Natural killer cell treated with Interleukin-12 subunit alpha and Interleukin-12 subunit beta and Interleukin-15 and Interleukin-18, amount 100 ng/mL, for 72 hours (primary cell): ENCODE results near the gene HS3ST3A1. TPM values are rescaled to one million over a fixed set of nuclear protein-coding genes. Genes with fewer than 3 reads are reported as not detected.

Source experiments
- ATAC-seq, 2 donors: fragments of 150-1000 bp; cut with Tn5 transposase in 1 of 2; sonication (Bioruptor Pico), chemical (Tn5 transposase) in 1 of 2; 2 replicates each; pipeline ENCODE4 v1.10.0; 2021
- DNase-seq: peaks from one replicate; pipeline ENCODE4 v3.0.0; 2022; ENCODE audit warnings: low spot score
- H3K27ac Mint-ChIP-seq, 2 donors: 1 replicate in 1 of 2; 2 replicates in 1 of 2; pipeline ENCODE4 v1.8.0; 2022; ENCODE audit warnings: mixed read lengths in 2 of 2, mild to moderate bottlenecking in 1 of 2, moderate library complexity in 1 of 2
- H3K27me3 Mint-ChIP-seq, 2 donors: 1 replicate in 1 of 2; 2 replicates in 1 of 2; pipeline ENCODE4 v1.8.0; 2022; ENCODE audit warnings: mixed read lengths in 2 of 2
- H3K36me3 Mint-ChIP-seq: one replicate; pipeline ENCODE4 v1.8.0; 2022; ENCODE audit warnings: mixed read lengths
- H3K4me1 Mint-ChIP-seq, 2 donors: 1 replicate in 1 of 2; 2 replicates in 1 of 2; pipeline ENCODE4 v1.8.0; 2022; ENCODE audit warnings: low read depth in 2 of 2, mixed read lengths in 2 of 2, mild to moderate bottlenecking in 1 of 2
- H3K4me3 Mint-ChIP-seq: one replicate; pipeline ENCODE4 v1.8.0; 2022; ENCODE audit warnings: mixed read lengths
- H3K9me3 Mint-ChIP-seq: 2 replicates; pipeline ENCODE4 v1.8.0; 2022; ENCODE audit warnings: mixed read lengths
- total RNA-seq, 2 donors: library from RNA; stranded (reverse); gene quantifications; one replicate each; pipeline ENCODE4 v1.2.3, GENCODE V29; 2022

The HS3ST3A1 gene
- total RNA-seq, 2 donors from 2014 or later = 1.1 to 2.4 TPM

GRCh38 chr17:13531721-13532120, 70.0 kb downstream of the HS3ST3A1 start:
- DNase-seq (no peak), ATAC-seq (no peak)
- no peaks in the 10 kb centered on the region for H3K4me1 Mint-ChIP-seq
- peaks cover 2% of the 10 kb centered on the region for H3K9me3 Mint-ChIP-seq
- peaks cover 12 to 30% of the 10 kb centered on the region in 2 donors for H3K27me3 Mint-ChIP-seq
- no peak overlapping the region for H3K4me3 Mint-ChIP-seq
- H3K27ac Mint-ChIP-seq = no peak overlapping the region
- H3K36me3 Mint-ChIP-seq = no peaks in the 10 kb centered on the region

GRCh38 chr17:13525876-13526275, 75.9 kb downstream of the HS3ST3A1 start:
- Mint-ChIP-seq H3K27ac (no peak overlapping the region), H3K4me1 (no peaks in the 10 kb centered on the region), H3K9me3 (peaks cover 2% of the 10 kb centered on the region), H3K36me3 (no peaks in the 10 kb centered on the region), H3K4me3 (no peak overlapping the region), H3K27me3 (peaks cover 10 to 23% of the 10 kb centered on the region in 2 donors)
- no peak for DNase-seq
- ATAC-seq = no peak

DNA sequence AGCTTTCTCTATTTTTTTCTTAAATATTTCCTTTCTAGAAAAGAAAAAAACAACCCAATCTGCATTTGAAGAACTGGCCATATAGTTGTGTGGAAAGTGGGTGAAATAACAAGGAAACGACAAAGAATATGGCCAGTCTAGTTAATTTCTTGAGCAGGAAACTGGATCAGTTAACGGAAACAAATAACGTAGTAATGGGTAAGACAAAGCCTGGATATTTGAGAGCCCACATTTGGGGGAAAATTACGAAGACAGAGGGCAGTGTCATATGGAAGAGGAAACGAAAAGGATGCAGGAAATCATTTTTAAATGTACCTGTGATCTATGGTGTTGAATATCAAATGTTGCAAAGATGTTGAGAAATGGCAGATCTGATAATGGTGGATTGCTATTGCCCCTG, 78.6 kb downstream of the HS3ST3A1 start:
- no peaks in the 10 kb centered on the region for H3K9me3 Mint-ChIP-seq

DNA sequence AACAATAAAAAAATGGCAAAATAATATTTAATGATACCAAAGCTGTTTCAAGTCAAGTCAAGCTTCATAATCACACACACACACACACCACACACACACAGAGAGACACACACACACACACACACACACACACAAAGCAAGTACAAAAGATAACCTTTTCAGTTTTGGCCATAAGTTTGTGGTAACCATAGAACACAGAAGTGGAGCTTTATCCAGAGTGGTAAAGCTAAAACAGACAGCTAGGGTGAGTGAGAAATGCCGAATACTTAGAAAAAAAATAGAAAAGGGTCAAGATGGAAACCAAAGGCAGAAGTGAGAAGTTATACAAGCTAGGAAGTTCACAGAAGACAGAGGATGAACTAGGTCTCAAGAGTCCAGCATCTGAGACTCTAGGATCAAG, 79.0 kb downstream of the HS3ST3A1 start:
- Mint-ChIP-seq H3K9me3 (no peaks in the 10 kb centered on the region), H3K27ac (no peak overlapping the region)

More for the DNA sequence above, 78.6 kb downstream of the HS3ST3A1 start:
- Mint-ChIP-seq H3K4me3 (no peak overlapping the region), H3K27ac (no peak overlapping the region), H3K4me1 (no peaks in the 10 kb centered on the region), H3K36me3 (no peaks in the 10 kb centered on the region), H3K27me3 (peaks cover 6 to 18% of the 10 kb centered on the region in 2 donors)
- ATAC-seq (no peak), DNase-seq (no peak)

DNA sequence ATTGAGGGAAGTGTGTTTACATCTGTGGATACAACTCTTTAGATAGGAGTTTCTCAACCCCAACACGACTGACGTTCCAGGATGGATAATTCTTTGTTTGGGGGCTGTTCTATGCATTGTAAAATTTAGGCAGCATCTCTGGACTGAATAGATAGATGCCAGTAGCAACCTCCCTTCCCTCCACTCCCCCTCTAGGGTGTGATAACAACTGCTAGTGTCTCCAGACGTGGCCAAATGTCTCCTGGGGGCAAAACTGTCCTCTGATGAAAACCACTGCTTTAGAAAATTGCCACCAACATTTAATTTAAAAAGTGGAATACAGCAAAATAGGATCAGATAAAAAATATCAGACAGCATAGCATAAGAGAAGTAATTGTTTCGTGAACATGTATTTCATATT, 79.9 kb downstream of the HS3ST3A1 start:
- H3K4me1 Mint-ChIP-seq = no peaks in the 10 kb centered on the region
- DNase-seq (no peak), ATAC-seq (no peak)
- no peak overlapping the region for H3K27ac Mint-ChIP-seq
- H3K36me3 Mint-ChIP-seq = no peaks in the 10 kb centered on the region
- H3K4me3 Mint-ChIP-seq = no peak overlapping the region
- peaks cover 6 to 18% of the 10 kb centered on the region in 2 donors for H3K27me3 Mint-ChIP-seq
- no peaks in the 10 kb centered on the region for H3K9me3 Mint-ChIP-seq

More for the DNA sequence above, 79.0 kb downstream of the HS3ST3A1 start:
- DNase-seq (no peak), ATAC-seq (no peak)
- Mint-ChIP-seq H3K4me1 (no peaks in the 10 kb centered on the region), H3K36me3 (no peaks in the 10 kb centered on the region), H3K27me3 (peaks cover 6 to 18% of the 10 kb centered on the region in 2 donors), H3K4me3 (no peak overlapping the region)

DNA sequence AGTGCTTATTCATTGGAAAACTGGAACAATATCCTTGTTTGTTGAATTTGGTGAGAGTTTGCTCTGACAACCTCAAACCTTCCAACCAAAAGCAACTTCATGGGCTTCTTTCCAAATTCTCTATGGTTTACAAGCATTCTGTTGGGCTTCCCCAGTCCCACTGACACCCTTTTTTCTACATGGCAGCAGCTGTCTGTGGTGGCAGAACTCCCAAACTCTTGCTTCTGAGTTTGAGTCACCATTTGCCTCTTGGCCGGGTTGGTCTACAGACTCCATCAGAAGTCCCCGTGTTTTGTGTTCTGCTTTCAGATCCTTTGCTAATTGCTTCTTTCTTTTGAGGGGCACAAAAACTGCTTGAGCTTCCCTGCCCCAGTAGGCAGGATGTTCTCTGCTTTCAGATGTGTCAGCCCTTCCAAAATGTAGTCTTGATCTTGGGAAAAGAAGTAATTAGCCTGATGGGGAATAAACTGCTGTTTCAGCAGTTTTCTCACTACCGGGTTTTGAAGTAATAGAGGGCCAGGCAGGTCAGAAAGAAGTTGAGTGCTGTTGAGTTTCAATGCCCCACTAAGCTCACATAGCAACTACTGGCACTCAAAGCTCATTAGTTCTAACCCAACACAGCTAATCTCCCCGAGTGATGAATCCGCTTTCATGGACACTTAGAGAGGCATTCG, 80.7 kb downstream of the HS3ST3A1 start:
- no peak for ATAC-seq
- Mint-ChIP-seq H3K27ac (no peak overlapping the region), H3K4me1 (no peaks in the 10 kb centered on the region)

GRCh38 chr17:13518261-13519000, 83.3 kb downstream of the HS3ST3A1 start:
- no peak for ATAC-seq
- no peaks in the 10 kb centered on the region for H3K36me3 Mint-ChIP-seq
- H3K9me3 Mint-ChIP-seq = no peaks in the 10 kb centered on the region
- H3K27me3 Mint-ChIP-seq = peaks cover 6 to 18% of the 10 kb centered on the region in 2 donors
- H3K27ac Mint-ChIP-seq = no peak overlapping the region
- no peak overlapping the region for H3K4me3 Mint-ChIP-seq
- H3K4me1 Mint-ChIP-seq = no peaks in the 10 kb centered on the region
- DNase-seq = no peak

More for the DNA sequence above, 80.7 kb downstream of the HS3ST3A1 start:
- DNase-seq = no peak
- Mint-ChIP-seq H3K36me3 (no peaks in the 10 kb centered on the region), H3K9me3 (no peaks in the 10 kb centered on the region), H3K4me3 (no peak overlapping the region), H3K27me3 (peaks cover 6 to 18% of the 10 kb centered on the region in 2 donors)

GRCh38 chr17:13513039-13513405, 88.7 kb downstream of the HS3ST3A1 start:
- H3K9me3 Mint-ChIP-seq = no peaks in the 10 kb centered on the region
- H3K27ac Mint-ChIP-seq = no peak overlapping the region
- ATAC-seq = no peak
- no peak overlapping the region for H3K4me3 Mint-ChIP-seq
- H3K36me3 Mint-ChIP-seq = no peaks in the 10 kb centered on the region
- H3K27me3 Mint-ChIP-seq = peaks cover 12 to 18% of the 10 kb centered on the region in 2 donors
- DNase-seq = no peak
- H3K4me1 Mint-ChIP-seq = peaks cover 3 to 10% of the 10 kb centered on the region in 2 donors

DNA sequence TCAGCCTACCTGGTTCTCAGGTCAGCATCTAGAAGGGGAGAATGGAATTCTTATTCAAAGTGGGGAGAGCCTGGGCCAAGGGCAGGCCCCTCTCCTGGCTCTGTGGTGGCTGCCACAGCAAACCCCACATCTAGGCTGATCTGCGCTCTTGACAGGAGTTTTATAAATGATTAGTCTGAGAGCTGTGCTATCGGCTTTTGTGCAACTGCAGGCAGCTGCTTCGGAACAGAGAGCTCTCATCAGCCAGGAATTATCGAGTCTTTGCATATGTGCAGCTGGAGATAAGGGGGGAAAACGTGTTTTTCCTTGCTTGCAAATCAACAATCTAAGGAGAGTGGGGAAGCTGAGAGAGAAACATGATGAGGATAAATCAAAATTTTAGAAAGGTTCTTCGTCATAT, 91.7 kb downstream of the HS3ST3A1 start:
- DNase-seq (no peak), ATAC-seq (no peak)
- H3K4me3 Mint-ChIP-seq = no peak overlapping the region
- no peak overlapping the region for H3K27ac Mint-ChIP-seq
- H3K36me3 Mint-ChIP-seq = no peaks in the 10 kb centered on the region
- no peaks in the 10 kb centered on the region for H3K9me3 Mint-ChIP-seq
- peaks cover 3 to 10% of the 10 kb centered on the region in 2 donors for H3K4me1 Mint-ChIP-seq
- peaks cover 12 to 18% of the 10 kb centered on the region in 2 donors for H3K27me3 Mint-ChIP-seq

- H3K36me3 Mint-ChIP-seq = no peaks in the 10 kb centered on the region
- no peaks in the 10 kb centered on the region for H3K9me3 Mint-ChIP-seq
- ATAC-seq = no peak
- H3K4me3 Mint-ChIP-seq = no peak overlapping the region
- peaks cover 3 to 10% of the 10 kb centered on the region in 2 donors for H3K4me1 Mint-ChIP-seq
- no peak for DNase-seq
- H3K27me3 Mint-ChIP-seq = peaks cover 12 to 18% of the 10 kb centered on the region in 2 donors
- peak overlapping the region in 1 of 2 donors; percentile 32 for H3K27ac Mint-ChIP-seq
Measured at GRCh38 chr17:13509527-13509926, 92.2 kb downstream of the HS3ST3A1 start.

DNA sequence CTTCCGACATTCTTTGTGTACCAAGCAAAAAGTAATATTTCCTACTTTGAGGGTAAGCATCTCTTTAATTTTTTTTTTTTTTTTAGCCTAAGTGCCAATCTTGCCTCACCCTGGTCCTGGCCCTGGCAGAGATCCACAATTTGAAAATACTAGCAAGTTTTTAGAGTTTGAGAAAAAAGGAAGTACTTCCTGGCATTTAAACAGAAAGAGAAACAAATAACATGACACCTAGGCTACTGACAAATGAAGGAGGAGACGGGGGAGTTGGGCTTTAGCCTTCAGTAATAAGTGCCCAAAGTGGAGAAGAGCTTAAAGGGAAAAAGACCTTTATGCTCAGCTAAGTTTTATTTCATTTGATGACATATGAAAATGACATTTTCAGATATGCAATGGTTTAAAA, 92.8 kb downstream of the HS3ST3A1 start:
- peaks cover 3 to 10% of the 10 kb centered on the region in 2 donors for H3K4me1 Mint-ChIP-seq
- no peaks in the 10 kb centered on the region for H3K36me3 Mint-ChIP-seq
- peaks cover 12 to 18% of the 10 kb centered on the region in 2 donors for H3K27me3 Mint-ChIP-seq
- no peak for ATAC-seq
- DNase-seq = no peak
- peak overlapping the region in 1 of 2 donors; percentile 32 for H3K27ac Mint-ChIP-seq
- H3K4me3 Mint-ChIP-seq = peak overlapping the region; percentile 0
- no peaks in the 10 kb centered on the region for H3K9me3 Mint-ChIP-seq

DNA sequence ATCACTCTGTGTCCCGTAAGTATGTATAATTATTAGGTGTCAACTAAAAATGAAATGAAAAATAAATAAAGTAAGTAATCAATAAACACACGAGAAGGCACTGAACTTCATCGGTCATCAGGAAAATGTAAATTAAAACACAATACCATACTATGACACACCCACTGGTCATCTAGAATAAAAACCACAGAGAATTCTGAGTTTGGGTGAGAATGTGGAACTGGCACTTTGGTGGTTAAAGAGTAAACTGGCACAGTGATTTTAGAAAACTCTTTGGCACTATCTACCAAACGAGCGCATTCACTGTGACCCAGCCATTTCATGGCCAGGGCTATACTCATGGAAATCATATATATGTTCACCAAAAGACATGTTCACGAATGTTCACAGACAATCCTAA, 98.2 kb downstream of the HS3ST3A1 start:
- H3K9me3 Mint-ChIP-seq = no peaks in the 10 kb centered on the region
- H3K4me3 Mint-ChIP-seq = no peak overlapping the region
- H3K36me3 Mint-ChIP-seq = no peaks in the 10 kb centered on the region
- H3K27me3 Mint-ChIP-seq = peaks cover 0 to 12% of the 10 kb centered on the region in 2 donors
- no peak overlapping the region for H3K27ac Mint-ChIP-seq
- H3K4me1 Mint-ChIP-seq = no peaks in the 10 kb centered on the region
- ATAC-seq (no peak), DNase-seq (no peak)

GRCh38 chr17:13502263-13502662, 99.5 kb downstream of the HS3ST3A1 start:
- H3K36me3 Mint-ChIP-seq = no peaks in the 10 kb centered on the region
- H3K27ac Mint-ChIP-seq = no peak overlapping the region
- no peak for ATAC-seq
- peaks cover 0 to 12% of the 10 kb centered on the region in 2 donors for H3K27me3 Mint-ChIP-seq
- DNase-seq = no peak
- no peaks in the 10 kb centered on the region for H3K9me3 Mint-ChIP-seq
- H3K4me3 Mint-ChIP-seq = no peak overlapping the region
- no peaks in the 10 kb centered on the region for H3K4me1 Mint-ChIP-seq

DNA sequence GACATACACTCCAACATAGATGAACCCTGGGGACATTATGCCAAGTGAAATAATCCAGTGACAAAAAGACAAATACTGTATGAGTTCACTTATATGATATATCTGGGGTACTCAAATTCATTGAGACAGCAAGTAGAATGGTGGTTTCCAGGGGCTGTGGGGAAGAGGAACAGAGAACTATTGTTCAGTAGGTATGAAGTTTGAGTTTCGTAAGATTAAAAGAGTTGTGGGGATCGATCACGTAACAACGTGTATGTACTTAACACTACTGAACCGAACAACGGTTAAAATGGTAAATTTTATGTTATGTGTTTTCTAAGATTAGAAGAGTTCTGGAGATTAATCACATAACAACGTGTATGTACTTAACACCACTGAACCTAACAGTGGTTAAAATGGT, 100.8 kb downstream of the HS3ST3A1 start:
- H3K36me3 Mint-ChIP-seq = no peaks in the 10 kb centered on the region
- H3K27ac Mint-ChIP-seq = no peak overlapping the region
- H3K27me3 Mint-ChIP-seq = peaks cover 0 to 12% of the 10 kb centered on the region in 2 donors
- H3K4me3 Mint-ChIP-seq = no peak overlapping the region
- ATAC-seq (no peak), DNase-seq (no peak)
- H3K4me1 Mint-ChIP-seq = no peaks in the 10 kb centered on the region
- no peaks in the 10 kb centered on the region for H3K9me3 Mint-ChIP-seq
